Effector memory CD4-positive, alpha-beta T cell (primary cell): ENCODE data around the gene PSMB1.

Experiments used
- DNase-seq, 3 donors: peaks; one replicate each; pipeline ENCODE4 v3.0.0-alpha.2; 2020
- H3K27ac ChIP-seq: 2 replicates; pipeline ENCODE4 v1.7.0; 2013; ENCODE audit warnings: mild to moderate bottlenecking, low read length, moderate library complexity; ENCODE audit not compliant: insufficient read depth, poor library complexity, severe bottlenecking
- H3K27me3 ChIP-seq: replicated peaks from 2 replicates; pipeline ENCODE4 v1.7.0; 2013; ENCODE audit warnings: mild to moderate bottlenecking, low read length; ENCODE audit not compliant: insufficient read depth, control insufficient read depth, poor library complexity, severe bottlenecking
- H3K36me3 ChIP-seq: 2 replicates; pipeline ENCODE4 v1.7.0; 2013; ENCODE audit warnings: mild to moderate bottlenecking, low read length, moderate library complexity; ENCODE audit not compliant: control insufficient read depth, insufficient read depth
- H3K4me1 ChIP-seq: 2 replicates; pipeline ENCODE4 v1.7.0; 2013; ENCODE audit warnings: low read length, mild to moderate bottlenecking; ENCODE audit not compliant: control insufficient read depth, insufficient read depth, poor library complexity, severe bottlenecking
- H3K4me3 ChIP-seq: 2 replicates; pipeline ENCODE4 v1.7.0; 2013; ENCODE audit warnings: low read length, low read depth, mild to moderate bottlenecking; ENCODE audit not compliant: insufficient read depth, poor library complexity, severe bottlenecking
- H3K9me3 ChIP-seq: 2 replicates; pipeline ENCODE4 v1.7.0; 2013; ENCODE audit warnings: mild to moderate bottlenecking, low read length, moderate library complexity; ENCODE audit not compliant: control insufficient read depth

Gene PSMB1

GRCh38 chr6:170487707-170488329, 65.3 kb downstream of the PSMB1 start:
- no peak for DNase-seq
- Histone ChIP-seq H3K9me3 (no peaks in the 10 kb centered on the region), H3K27me3 (no peaks in the 10 kb centered on the region), H3K36me3 (no peaks in the 10 kb centered on the region), H3K4me1 (no peaks in the 10 kb centered on the region), H3K27ac (no peak overlapping the region), H3K4me3 (no peak overlapping the region)

- no peak overlapping the region for H3K27ac ChIP-seq
- H3K36me3 ChIP-seq = no peaks in the 10 kb centered on the region
- no peak for DNase-seq
- H3K9me3 ChIP-seq = no peaks in the 10 kb centered on the region
- no peaks in the 10 kb centered on the region for H3K4me1 ChIP-seq
- H3K27me3 ChIP-seq = no peaks in the 10 kb centered on the region
- H3K4me3 ChIP-seq = no peak overlapping the region
These were observed 67.9 kb downstream of the PSMB1 start for GRCh38 chr6:170485159-170485558.
